Measurements from ENCODE around the gene CENPP.

GRCh38 chr9:92484563-92484962, 158.8 kb downstream of the CENPP start:
- TF ChIP-seq EZH2 (IDR thresholded peaks at IDR 0.05; ENCODE audit: low read length, unreplicated experiment) (no peak), CTCF (conservative IDR thresholded peaks at IDR 0.05; ENCODE audit: low read depth, low read length) (no peak)

Data from PC-3 (cell line).